Measurements from ENCODE around the gene AFAP1.

AFAP1 gene

GRCh38 chr4:7753931-7754465, 185.7 kb downstream of the AFAP1 start:
- no peak for DNase-seq (ENCODE audit: low read depth in 2 of 2)

- DNase-seq (ENCODE audit: low read depth in 2 of 2) = no peak
These were observed 186.4 kb downstream of the AFAP1 start for GRCh38 chr4:7753271-7753670.

- no peak for DNase-seq (ENCODE audit: low read depth in 2 of 2)
These were observed 187.0 kb downstream of the AFAP1 start for GRCh38 chr4:7752649-7753048.

- DNase-seq (ENCODE audit: low read depth in 2 of 2) = no peak
These were observed 188.7 kb downstream of the AFAP1 start for GRCh38 chr4:7750972-7751371.

GRCh38 chr4:7750523-7750922, 189.1 kb downstream of the AFAP1 start:
- no peak for DNase-seq (ENCODE audit: low read depth in 2 of 2)

- no peak for DNase-seq (ENCODE audit: low read depth in 2 of 2)
These were observed 192.1 kb downstream of the AFAP1 start for GRCh38 chr4:7747566-7747965.

GRCh38 chr4:7747062-7747385, 192.6 kb downstream of the AFAP1 start:
- no peak for DNase-seq (ENCODE audit: low read depth in 2 of 2)

GRCh38 chr4:7746351-7747061, 193.2 kb downstream of the AFAP1 start:
- DNase-seq (ENCODE audit: low read depth in 2 of 2) = no peak

- DNase-seq (ENCODE audit: low read depth in 2 of 2) = no peak
These were observed 194.3 kb downstream of the AFAP1 start for GRCh38 chr4:7745301-7745885.

- no peak for DNase-seq (ENCODE audit: low read depth in 2 of 2)
These were observed 195.4 kb downstream of the AFAP1 start for GRCh38 chr4:7744142-7744804.

GRCh38 chr4:7742807-7743280, 196.8 kb downstream of the AFAP1 start:
- DNase-seq (ENCODE audit: low read depth in 2 of 2) = no peak

GRCh38 chr4:7741946-7742806, 197.5 kb downstream of the AFAP1 start:
- no peak for DNase-seq (ENCODE audit: low read depth in 2 of 2)

GRCh38 chr4:7740866-7741525, 198.7 kb downstream of the AFAP1 start:
- no peak for DNase-seq (ENCODE audit: low read depth in 2 of 2)

GRCh38 chr4:7739918-7740865, 199.5 kb downstream of the AFAP1 start:
- DNase-seq (ENCODE audit: low read depth in 2 of 2) = no peak

- DNase-seq (ENCODE audit: low read depth in 2 of 2) = no peak
These were observed 200.4 kb downstream of the AFAP1 start for GRCh38 chr4:7739077-7739917.

GRCh38 chr4:7738458-7739076, 201.1 kb downstream of the AFAP1 start:
- DNase-seq (ENCODE audit: low read depth in 2 of 2) = no peak

- DNase-seq (ENCODE audit: low read depth in 2 of 2) = no peak
These were observed 201.8 kb downstream of the AFAP1 start for GRCh38 chr4:7737752-7738457.

- DNase-seq (ENCODE audit: low read depth in 2 of 2) = no peak
These were observed 202.4 kb downstream of the AFAP1 start for GRCh38 chr4:7737268-7737645.
